GM21390 (cell line): ENCODE data around the gene SKIC8.
A peak's percentile ranks its signal among the peaks of the same experiment; 100 is the strongest.

Experiments
- ATAC-seq: cut with Tn5 transposase; IDR thresholded peaks from one replicate; pipeline ENCODE4 v1.9.1; 2021; ENCODE audit not compliant: unreplicated experiment

Gene SKIC8

GRCh38 chr15:78299101-78299930, at the start of gene SKIC8:
Gene SKIC8 (minus strand): TSS chr15:78299609. CDS start chr15:78295686, 3,923 bp downstream.
- peak; percentile 78 for ATAC-seq

GRCh38 chr15:78347586-78348543, 48.5 kb upstream of the SKIC8 start:
- ATAC-seq, result no peak

GRCh38 chr15:78345396-78346125, 46.2 kb upstream of the SKIC8 start:
- ATAC-seq, result no peak

- ATAC-seq, result no peak
These were observed 44.1 kb upstream of the SKIC8 start for GRCh38 chr15:78343276-78344060.

- ATAC-seq, result no peak
These were observed 42.6 kb upstream of the SKIC8 start for GRCh38 chr15:78342021-78342420.

GRCh38 chr15:78341057-78341987, 41.9 kb upstream of the SKIC8 start:
- no peak for ATAC-seq

- ATAC-seq, result no peak
These were observed 41.0 kb upstream of the SKIC8 start, which contains the start of gene CRABP1 for GRCh38 chr15:78340231-78341056. Gene CRABP1 (plus strand): TSS chr15:78340353. CDS start chr15:78340429, 76 bp downstream.

GRCh38 chr15:78339559-78339958, 40.1 kb upstream of the SKIC8 start:
- no peak for ATAC-seq

- no peak for ATAC-seq
These were observed 39.4 kb upstream of the SKIC8 start for GRCh38 chr15:78338781-78339180.

GRCh38 chr15:78335985-78336384, 36.6 kb upstream of the SKIC8 start:
- no peak for ATAC-seq

GRCh38 chr15:78334845-78335244, 35.4 kb upstream of the SKIC8 start:
- ATAC-seq, result no peak

GRCh38 chr15:78329625-78330024, 30.2 kb upstream of the SKIC8 start:
- no peak for ATAC-seq

GRCh38 chr15:78327466-78327865, 28.1 kb upstream of the SKIC8 start:
- no peak for ATAC-seq

- ATAC-seq, result no peak
These were observed 25.9 kb upstream of the SKIC8 start for GRCh38 chr15:78325092-78325843.

GRCh38 chr15:78324144-78324543, 24.7 kb upstream of the SKIC8 start:
- ATAC-seq, result no peak

- ATAC-seq, result no peak
These were observed 24.3 kb upstream of the SKIC8 start for GRCh38 chr15:78323693-78324092.

- ATAC-seq, result no peak
These were observed 23.5 kb upstream of the SKIC8 start for GRCh38 chr15:78322724-78323521.
